Stomach smooth muscle (tissue), 2 donors: ENCODE measurements around the gene OR4D2.

Experiments
- H3K27ac ChIP-seq: one replicate; pipeline ENCODE4 v1.7.0; 2013; ENCODE audit warnings: mild to moderate bottlenecking, low read length, inconsistent platforms
- H3K27me3 ChIP-seq, 2 donors: one replicate each; pipeline ENCODE4 v1.7.0; 2013; ENCODE audit warnings: low read length in 2 of 2; ENCODE audit not compliant: insufficient read depth in 2 of 2, control insufficient read depth in 1 of 2
- H3K36me3 ChIP-seq, 2 donors: one replicate each; pipeline ENCODE4 v1.7.0; 2013; ENCODE audit warnings: low read length in 2 of 2; ENCODE audit not compliant: control insufficient read depth in 2 of 2, insufficient read depth in 2 of 2
- H3K4me1 ChIP-seq: one replicate; pipeline ENCODE4 v1.7.0; 2013; ENCODE audit warnings: low read length; ENCODE audit not compliant: control insufficient read depth, insufficient read depth
- H3K4me3 ChIP-seq, 2 donors: one replicate each; pipeline ENCODE4 v1.7.0; 2013; ENCODE audit warnings: low read length in 2 of 2
- H3K9ac ChIP-seq, 2 donors: one replicate each; pipeline ENCODE4 v1.7.0; 2013; ENCODE audit warnings: low read length in 2 of 2, mild to moderate bottlenecking in 1 of 2
- H3K9me3 ChIP-seq, 2 donors: one replicate each; pipeline ENCODE4 v1.7.0; 2013; ENCODE audit warnings: low read length in 2 of 2; ENCODE audit not compliant: control insufficient read depth in 2 of 2
- donor health status: healthy.
- donor health status: Pancreatic carcinoma.

The OR4D2 gene

GRCh38 chr17:58207451-58207850 is 40.7 kb downstream of the OR4D2 start:
- no peak overlapping the region for H3K27ac ChIP-seq
- H3K4me1 ChIP-seq: no peaks in the 10 kb centered on the region
- H3K27me3 ChIP-seq: no peaks in the 10 kb centered on the region
- H3K36me3 ChIP-seq: peaks cover 25 to 49% of the 10 kb centered on the region in 2 donors
- H3K9me3 ChIP-seq: no peaks in the 10 kb centered on the region
- no peak overlapping the region for H3K4me3 ChIP-seq
- H3K9ac ChIP-seq: no peak overlapping the region

- H3K4me3 ChIP-seq: no peak overlapping the region
- no peak overlapping the region for H3K27ac ChIP-seq
- peaks cover 31 to 57% of the 10 kb centered on the region in 2 donors for H3K36me3 ChIP-seq
These were observed 41.6 kb downstream of the OR4D2 start for GRCh38 chr17:58208344-58208743.

GRCh38 chr17:58210922-58211321 is 44.1 kb downstream of the OR4D2 start:
- no peak overlapping the region for H3K27ac ChIP-seq
- no peaks in the 10 kb centered on the region for H3K4me1 ChIP-seq
- H3K36me3 ChIP-seq: peaks cover 39 to 68% of the 10 kb centered on the region in 2 donors

More at GRCh38 chr17:58208344-58208743, 41.6 kb downstream of the OR4D2 start:
- Histone ChIP-seq H3K9me3 (no peaks in the 10 kb centered on the region), H3K9ac (no peak overlapping the region), H3K4me1 (no peaks in the 10 kb centered on the region), H3K27me3 (no peaks in the 10 kb centered on the region)

GRCh38 chr17:58215685-58216084 is 48.9 kb downstream of the OR4D2 start:
- H3K4me3 ChIP-seq: no peak overlapping the region
- H3K27me3 ChIP-seq: no peaks in the 10 kb centered on the region
- peaks cover 23 to 43% of the 10 kb centered on the region in 2 donors for H3K36me3 ChIP-seq

More at GRCh38 chr17:58210922-58211321, 44.1 kb downstream of the OR4D2 start:
- H3K27me3 ChIP-seq: no peaks in the 10 kb centered on the region
- no peak overlapping the region for H3K9ac ChIP-seq
- H3K9me3 ChIP-seq: no peaks in the 10 kb centered on the region
- no peak overlapping the region for H3K4me3 ChIP-seq

GRCh38 chr17:58217766-58218165 is 51.0 kb downstream of the OR4D2 start:
- Histone ChIP-seq H3K9me3 (no peaks in the 10 kb centered on the region), H3K4me1 (peaks cover 8% of the 10 kb centered on the region), H3K4me3 (no peak overlapping the region), H3K9ac (no peak overlapping the region), H3K27me3 (no peaks in the 10 kb centered on the region), H3K36me3 (peaks cover 16 to 28% of the 10 kb centered on the region in 2 donors), H3K27ac (no peak overlapping the region)

More at GRCh38 chr17:58215685-58216084, 48.9 kb downstream of the OR4D2 start:
- Histone ChIP-seq H3K27ac (no peak overlapping the region), H3K4me1 (peaks cover 8% of the 10 kb centered on the region), H3K9me3 (no peaks in the 10 kb centered on the region), H3K9ac (no peak overlapping the region)

- Histone ChIP-seq H3K9me3 (no peaks in the 10 kb centered on the region), H3K4me1 (peaks cover 8% of the 10 kb centered on the region), H3K36me3 (peaks cover 3 to 15% of the 10 kb centered on the region in 2 donors), H3K9ac (peak within 1 kb of the TSS; percentile 89 to 96), H3K27me3 (no peaks in the 10 kb centered on the region), H3K27ac (peak within 1 kb of the TSS; percentile 69), H3K4me3 (peak within 1 kb of the TSS; percentile 91 to 93)
These were observed 52.4 kb downstream of the OR4D2 start, which contains the start of gene MKS1 for GRCh38 chr17:58219007-58219788. Gene MKS1, minus strand, starts transcription at chr17:58219255. Its CDS starts 25 bp downstream, at chr17:58219230.

GRCh38 chr17:58219789-58220183 is 53.0 kb downstream of the OR4D2 start:
- H3K4me1 ChIP-seq: peaks cover 8% of the 10 kb centered on the region
- no peaks in the 10 kb centered on the region for H3K9me3 ChIP-seq
- H3K27ac ChIP-seq: peak overlapping the region; percentile 69
- H3K4me3 ChIP-seq: peak overlapping the region; percentile 74 to 91
- H3K9ac ChIP-seq: no peak overlapping the region
- no peaks in the 10 kb centered on the region for H3K27me3 ChIP-seq
- peaks cover 3 to 12% of the 10 kb centered on the region in 2 donors for H3K36me3 ChIP-seq
